Prostate gland (tissue), 2 donors: ENCODE measurements around the gene MAP3K13.

Experiments
- CTCF ChIP-seq, 4 experiments: fragments of 200-600 bp in 2 of 4; fragments of 450-650 bp in 2 of 4; sonication (generic) in 2 of 4; IDR thresholded peaks; 1 replicate in 3 of 4; 2 replicates in 1 of 4; pipeline ENCODE4 v1.5.1; 2016 to 2019; ENCODE audit warnings: antibody characterized with exemption in 4 of 4, mild to moderate bottlenecking in 2 of 4, moderate library complexity in 2 of 4
- POLR2A ChIP-seq: fragments of 450-650 bp; IDR thresholded peaks from one replicate; pipeline ENCODE4 v1.6.1; 2016; ENCODE audit warnings: antibody characterized with exemption, mild to moderate bottlenecking
- POLR2AphosphoS5 ChIP-seq: sonication (generic); formaldehyde crosslinking; IDR thresholded peaks from one replicate; pipeline ENCODE4 v1.6.1; 2017; ENCODE audit warnings: antibody characterized with exemption

GRCh38 chr3:185457376-185457775 is 94.4 kb downstream of the MAP3K13 start:
- TF ChIP-seq CTCF (IDR thresholded peaks at IDR 0.05) (no peak), POLR2A (no peak), POLR2AphosphoS5 (no peak)
